Placental epithelial cell (primary cell): ENCODE measurements around the gene LRP1B. TPM values are rescaled to one million over a fixed set of nuclear protein-coding genes. Genes with fewer than 3 reads are reported as not detected.

Experiments used
- small RNA-seq: library from RNA; depleted of rRNA; stranded (forward); fragments of <200 nt; gene quantifications from one replicate; pipeline ENCODE3, GENCODE V24; 2012
- total RNA-seq: library from RNA; depleted of rRNA; stranded (reverse); fragments of >200 nt; gene quantifications from 2 replicates; pipeline ENCODE4 v1.2.3, GENCODE V29; 2012

LRP1B gene
- total RNA-seq: not detected in 2 replicates

GRCh38 chr2:142131010-142131669 lies at the start of gene LRP1B:
Gene LRP1B (minus strand): TSS chr2:142131016. CDS start chr2:142130729, 287 bp downstream.

Small RNA genes within 50 kb of the gene (small RNA-seq; reads per million reads assigned to genes)
- gene AC068287.1 (not detected), gene MTCO1P44 (not detected), gene RF00019 (not detected), gene RF02271 (not detected), gene RNU6-904P (not detected)
